Measurements from ENCODE around the gene NUDCD3. TPM values are rescaled to one million over a fixed set of nuclear protein-coding genes. Genes with fewer than 3 reads are reported as not detected.
A peak's percentile ranks its signal among the peaks of the same experiment; 100 is the strongest.

NUDCD3 gene
- total RNA-seq, 1 experiment from 2014 or later = 117 TPM

DNA sequence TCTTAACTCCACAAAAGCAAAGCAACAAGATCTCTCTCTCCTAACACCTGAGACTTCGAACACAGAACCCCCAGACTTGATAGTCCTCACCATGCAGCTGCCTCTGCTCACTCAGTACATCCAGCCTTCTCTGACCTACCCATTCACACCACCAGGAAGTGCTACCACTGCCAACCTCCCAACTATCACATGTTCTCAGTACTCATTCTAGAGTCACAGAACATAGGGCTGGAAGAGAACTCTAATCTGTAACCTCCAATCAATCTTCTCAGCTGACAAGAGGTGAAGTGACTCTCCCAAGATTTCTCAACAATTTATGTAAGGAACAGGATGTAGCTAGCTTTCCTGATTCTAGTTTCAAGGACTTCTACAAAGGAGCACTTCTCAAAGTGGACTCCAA is 3.8 kb downstream of the NUDCD3 start:
- in situ Hi-C loops (cut with HindIII; ENCODE audit: low pct_unique_long_range_greater_than_20kb, low sequenced_read_pairs) (no loop called here), intact Hi-C loops (cut with micrococcal nuclease; ENCODE audit: unreplicated experiment) (no loop called here)
- Histone ChIP-seq H3K9me3 (ENCODE audit: control insufficient read depth, insufficient read depth, low read depth, low read length) (no peaks in the 10 kb centered on the region), H3K4me1 (ENCODE audit: control insufficient read depth, insufficient read depth, low read length) (peaks cover 22% of the 10 kb centered on the region), H3K36me3 (ENCODE audit: control insufficient read depth, insufficient read depth, low read length) (peaks cover 28% of the 10 kb centered on the region), H3K4me3 (ENCODE audit: low read depth in 2 of 2, low read length in 2 of 2) (no peak overlapping the region), H3K27ac (ENCODE audit: low read length) (no peak overlapping the region), H3K27me3 (ENCODE audit: control insufficient read depth, insufficient read depth, low read length) (no peaks in the 10 kb centered on the region)
- BruUV-seq (replicated peaks) = no TSS peak
- POLR2A ChIA-PET = no interaction called here
- DNase-seq (ENCODE audit: low read depth, low spot score) (no peak), ATAC-seq (no peak)
- TF ChIP-seq POLR2AphosphoS5 (IDR thresholded peaks at IDR 0.05; ENCODE audit: low read depth, low read length) = no peak
- TF ChIP-seq CTCF (IDR thresholded peaks at IDR 0.05) = peak; percentile 5; the same call in 1 of the 2 replicates
- CTCF ChIA-PET = interaction anchor here (0.7 kb wide), 1 partner anchor 198 kb away, joined by 4 read pairs; no protein-coding TSS in a partner anchor

DNA sequence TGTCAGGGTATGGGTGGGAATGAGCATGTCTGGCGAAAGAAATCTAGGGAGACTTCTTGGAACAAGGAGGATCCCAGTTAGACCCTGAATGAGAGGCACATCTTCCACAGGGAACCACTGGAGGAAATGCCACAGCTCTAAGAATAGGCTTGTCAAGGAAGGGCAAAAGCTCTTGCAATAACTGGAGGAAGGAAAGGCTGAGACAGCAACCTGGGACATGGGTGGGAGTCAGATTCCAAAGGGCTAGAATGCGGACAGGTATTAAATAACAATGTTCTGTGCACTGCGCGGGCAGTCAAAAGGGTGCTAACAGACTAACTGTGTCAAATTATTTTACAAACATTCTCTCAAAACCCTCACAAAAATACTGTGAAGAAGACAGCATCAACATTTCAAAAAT is 4.5 kb downstream of the NUDCD3 start:
- BruUV-seq (replicated peaks) = no TSS peak
- Histone ChIP-seq H3K4me3 (ENCODE audit: low read depth in 2 of 2, low read length in 2 of 2) (no peak overlapping the region), H3K27me3 (ENCODE audit: control insufficient read depth, insufficient read depth, low read length) (no peaks in the 10 kb centered on the region), H3K9me3 (ENCODE audit: control insufficient read depth, insufficient read depth, low read depth, low read length) (no peaks in the 10 kb centered on the region), H3K27ac (ENCODE audit: low read length) (no peak overlapping the region), H3K36me3 (ENCODE audit: control insufficient read depth, insufficient read depth, low read length) (peaks cover 33% of the 10 kb centered on the region), H3K4me1 (ENCODE audit: control insufficient read depth, insufficient read depth, low read length) (peaks cover 19% of the 10 kb centered on the region)
- ChIA-PET CTCF (no interaction called here), POLR2A (no interaction called here)
- TF ChIP-seq SIN3A (IDR thresholded peaks at IDR 0.05; ENCODE audit: borderline replicate concordance, insufficient read depth, low read depth, low read length) = no peak
- TF ChIP-seq POLR2AphosphoS5 (IDR thresholded peaks at IDR 0.05; ENCODE audit: low read depth, low read length) = no peak
- TF ChIP-seq CTCF (IDR thresholded peaks at IDR 0.05) = no peak
- TF ChIP-seq TCF7L2 (IDR thresholded peaks at IDR 0.05; ENCODE audit: low read depth, low read length) = no peak
- TF ChIP-seq, protein P1, sequence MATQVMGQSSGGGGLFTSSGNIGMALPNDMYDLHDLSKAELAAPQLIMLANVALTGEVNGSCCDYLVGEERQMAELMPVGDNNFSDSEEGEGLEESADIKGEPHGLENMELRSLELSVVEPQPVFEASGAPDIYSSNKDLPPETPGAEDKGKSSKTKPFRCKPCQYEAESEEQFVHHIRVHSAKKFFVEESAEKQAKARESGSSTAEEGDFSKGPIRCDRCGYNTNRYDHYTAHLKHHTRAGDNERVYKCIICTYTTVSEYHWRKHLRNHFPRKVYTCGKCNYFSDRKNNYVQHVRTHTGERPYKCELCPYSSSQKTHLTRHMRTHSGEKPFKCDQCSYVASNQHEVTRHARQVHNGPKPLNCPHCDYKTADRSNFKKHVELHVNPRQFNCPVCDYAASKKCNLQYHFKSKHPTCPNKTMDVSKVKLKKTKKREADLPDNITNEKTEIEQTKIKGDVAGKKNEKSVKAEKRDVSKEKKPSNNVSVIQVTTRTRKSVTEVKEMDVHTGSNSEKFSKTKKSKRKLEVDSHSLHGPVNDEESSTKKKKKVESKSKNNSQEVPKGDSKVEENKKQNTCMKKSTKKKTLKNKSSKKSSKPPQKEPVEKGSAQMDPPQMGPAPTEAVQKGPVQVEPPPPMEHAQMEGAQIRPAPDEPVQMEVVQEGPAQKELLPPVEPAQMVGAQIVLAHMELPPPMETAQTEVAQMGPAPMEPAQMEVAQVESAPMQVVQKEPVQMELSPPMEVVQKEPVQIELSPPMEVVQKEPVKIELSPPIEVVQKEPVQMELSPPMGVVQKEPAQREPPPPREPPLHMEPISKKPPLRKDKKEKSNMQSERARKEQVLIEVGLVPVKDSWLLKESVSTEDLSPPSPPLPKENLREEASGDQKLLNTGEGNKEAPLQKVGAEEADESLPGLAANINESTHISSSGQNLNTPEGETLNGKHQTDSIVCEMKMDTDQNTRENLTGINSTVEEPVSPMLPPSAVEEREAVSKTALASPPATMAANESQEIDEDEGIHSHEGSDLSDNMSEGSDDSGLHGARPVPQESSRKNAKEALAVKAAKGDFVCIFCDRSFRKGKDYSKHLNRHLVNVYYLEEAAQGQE (IDR thresholded peaks at IDR 0.05; ENCODE audit: insufficient read depth in 1 of 2, low read depth in 2 of 2, low read length in 1 of 2) = no peak
- in situ Hi-C loops (cut with HindIII; ENCODE audit: low pct_unique_long_range_greater_than_20kb, low sequenced_read_pairs) (no loop called here), intact Hi-C loops (cut with micrococcal nuclease; ENCODE audit: unreplicated experiment) (no loop called here)
- no peak for ATAC-seq
- DNase-seq (ENCODE audit: low read depth, low spot score) = no peak
